AG09309 (cell line): Measurements from ENCODE around the gene WDR12.
"Not testable (repeated sequence)": the region's sequence is repeated elsewhere in the genome, so short reads cannot be mapped to it uniquely, and the experiment has no call there.

ENCODE experiments used
- DNase-seq: peaks from one replicate; pipeline ENCODE4 v3.0.0-alpha.2; 2010; ENCODE audit warnings: low read depth
- H3K4me3 ChIP-seq: 2 replicates; pipeline ENCODE4 v1.5.1; 2011; ENCODE audit warnings: mild to moderate bottlenecking, low read depth, low read length, moderate library complexity; ENCODE audit not compliant: control insufficient read depth
- TF ChIP-seq, protein P1 (sequence below): IDR thresholded peaks from 2 replicates; pipeline ENCODE4 v1.5.1; 2011; ENCODE audit warnings: mild to moderate bottlenecking, low read depth, low read length, inconsistent platforms; ENCODE audit not compliant: insufficient read depth, control insufficient read depth; ENCODE audit errors: missing control alignments

WDR12 gene

GRCh38 chr2:202858601-202859000 lies 52.9 kb downstream of the WDR12 start:
- TF ChIP-seq, protein P1, sequence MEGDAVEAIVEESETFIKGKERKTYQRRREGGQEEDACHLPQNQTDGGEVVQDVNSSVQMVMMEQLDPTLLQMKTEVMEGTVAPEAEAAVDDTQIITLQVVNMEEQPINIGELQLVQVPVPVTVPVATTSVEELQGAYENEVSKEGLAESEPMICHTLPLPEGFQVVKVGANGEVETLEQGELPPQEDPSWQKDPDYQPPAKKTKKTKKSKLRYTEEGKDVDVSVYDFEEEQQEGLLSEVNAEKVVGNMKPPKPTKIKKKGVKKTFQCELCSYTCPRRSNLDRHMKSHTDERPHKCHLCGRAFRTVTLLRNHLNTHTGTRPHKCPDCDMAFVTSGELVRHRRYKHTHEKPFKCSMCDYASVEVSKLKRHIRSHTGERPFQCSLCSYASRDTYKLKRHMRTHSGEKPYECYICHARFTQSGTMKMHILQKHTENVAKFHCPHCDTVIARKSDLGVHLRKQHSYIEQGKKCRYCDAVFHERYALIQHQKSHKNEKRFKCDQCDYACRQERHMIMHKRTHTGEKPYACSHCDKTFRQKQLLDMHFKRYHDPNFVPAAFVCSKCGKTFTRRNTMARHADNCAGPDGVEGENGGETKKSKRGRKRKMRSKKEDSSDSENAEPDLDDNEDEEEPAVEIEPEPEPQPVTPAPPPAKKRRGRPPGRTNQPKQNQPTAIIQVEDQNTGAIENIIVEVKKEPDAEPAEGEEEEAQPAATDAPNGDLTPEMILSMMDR, result no peak
- no peak for DNase-seq
- H3K4me3 ChIP-seq, result no peak overlapping the region

GRCh38 chr2:202849343-202849742 lies 62.1 kb downstream of the WDR12 start:
- H3K4me3 ChIP-seq, DNase-seq: not testable (repeated sequence)

GRCh38 chr2:202848813-202849212 lies 62.7 kb downstream of the WDR12 start:
- TF ChIP-seq, protein P1, result no peak
- no peak overlapping the region for H3K4me3 ChIP-seq
- no peak for DNase-seq

DNA sequence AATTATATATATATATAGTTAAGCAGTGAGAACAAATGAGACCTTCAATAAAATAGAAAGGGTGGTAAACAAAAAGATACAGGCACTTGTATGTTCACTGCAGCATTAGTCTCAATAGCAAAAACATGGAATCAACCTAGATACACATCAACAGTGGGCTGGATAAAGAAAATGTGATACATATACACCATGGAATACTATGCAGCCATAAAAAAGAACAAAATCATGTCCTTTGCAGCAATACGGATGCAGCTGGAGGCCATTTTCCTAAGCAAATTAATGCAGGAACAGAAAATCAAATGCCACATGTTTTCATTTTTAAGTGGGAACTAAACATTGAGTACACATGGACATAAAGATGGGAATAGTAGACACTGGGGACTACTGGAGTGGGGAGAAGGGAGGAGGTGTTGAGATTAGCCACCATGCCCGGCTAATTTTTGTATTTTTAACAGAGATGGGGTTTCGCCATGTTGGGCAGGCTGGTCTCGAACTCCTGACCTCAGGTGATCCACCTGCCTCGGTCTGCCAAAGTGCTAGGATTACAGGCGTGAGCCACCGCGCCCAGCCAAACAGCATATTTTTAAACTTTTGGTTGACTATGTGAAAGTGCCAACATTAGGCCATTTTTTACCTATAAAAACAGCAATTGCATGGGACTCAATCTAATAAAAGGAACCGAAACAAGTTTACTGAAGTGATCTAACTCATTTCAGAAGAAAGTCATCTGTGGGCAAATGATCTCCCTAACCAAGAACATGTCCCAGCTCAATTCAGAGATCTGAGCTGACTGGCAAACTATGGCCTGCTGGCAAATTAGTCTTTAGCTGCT lies 63.6 kb downstream of the WDR12 start:
- no peak for DNase-seq
- H3K4me3 ChIP-seq, result no peak overlapping the region
- TF ChIP-seq, protein P1, result no peak

- DNase-seq, result no peak
- TF ChIP-seq, protein P1, result no peak
- no peak overlapping the region for H3K4me3 ChIP-seq
Observed at GRCh38 chr2:202844656-202845055, 66.8 kb downstream of the WDR12 start.

DNA sequence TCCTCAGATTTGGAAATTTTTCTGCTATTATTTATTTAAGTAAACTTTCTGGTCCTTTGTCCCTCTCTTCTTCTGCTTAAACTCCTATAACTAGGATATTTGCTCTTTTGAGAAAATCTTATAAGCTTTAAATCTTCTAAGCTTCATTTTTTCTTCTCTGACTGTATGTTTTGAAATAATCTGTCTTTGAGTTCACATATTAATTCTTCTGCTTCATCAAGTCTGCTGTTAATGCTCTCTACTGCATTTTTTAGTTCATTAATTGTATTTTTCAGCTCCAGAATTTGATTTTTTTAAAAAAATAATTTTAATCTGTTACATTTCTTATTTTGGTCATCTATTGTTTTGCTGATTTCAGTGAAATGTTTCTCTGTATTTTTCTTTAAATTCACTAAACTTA lies 68.8 kb downstream of the WDR12 start:
- no peak overlapping the region for H3K4me3 ChIP-seq
- DNase-seq, result no peak
- TF ChIP-seq, protein P1, result no peak

DNA sequence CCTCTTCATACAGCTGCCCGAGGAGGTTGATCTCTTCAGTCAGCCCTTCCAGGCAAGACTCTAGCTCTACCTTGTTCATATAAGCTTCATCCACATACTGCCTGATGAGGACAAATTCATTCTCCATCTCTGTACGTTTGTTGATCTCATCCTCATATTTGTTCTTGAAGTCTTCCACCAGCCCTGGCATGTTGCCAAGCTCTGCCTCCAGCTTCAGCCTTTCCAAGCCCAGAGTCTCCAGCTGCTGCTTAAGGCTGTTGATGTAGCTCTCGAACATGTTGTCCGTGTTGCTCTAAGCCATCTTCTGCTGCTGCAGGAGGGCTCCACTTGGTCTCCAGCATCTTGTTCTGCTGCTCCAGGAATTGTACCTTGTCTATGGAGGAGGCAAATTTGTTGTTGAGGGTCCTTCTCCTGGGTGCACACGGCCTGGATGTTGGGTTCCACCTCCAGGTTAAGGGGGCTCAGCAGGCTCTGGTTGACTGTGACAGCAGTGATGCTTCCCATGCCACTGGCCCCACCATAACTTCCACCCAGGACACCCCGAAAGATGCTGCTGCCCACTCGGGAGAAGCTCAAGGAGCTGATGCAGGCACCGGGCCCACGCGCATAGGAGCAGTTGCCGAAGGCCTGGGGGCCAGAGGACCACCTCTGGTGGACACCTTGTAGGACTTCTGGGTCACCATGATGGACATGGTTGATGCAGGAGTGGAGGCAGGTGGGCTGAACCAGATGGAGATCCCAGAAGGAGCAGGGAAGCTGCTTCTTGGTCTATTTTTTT lies 70.2 kb downstream of the WDR12 start:
- TF ChIP-seq, protein P1, result no peak
- H3K4me3 ChIP-seq, result no peak overlapping the region
- no peak for DNase-seq
